Prostate gland (tissue), 2 donors: ENCODE data around the gene DLX4. TPM values are rescaled to one million over a fixed set of nuclear protein-coding genes. Genes with fewer than 3 reads are reported as not detected.

ENCODE experiments used
- DNase-seq: peaks from one replicate; pipeline ENCODE4 v3.0.0-alpha.2; 2019; ENCODE audit warnings: low spot score
- H3K27ac ChIP-seq, 2 donors: fragments of 200-600 bp; sonication (generic); 2 replicates each; pipeline ENCODE4 v1.5.1; 2017 to 2019
- H3K27me3 ChIP-seq: fragments of 200-600 bp; sonication (generic); replicated peaks from 2 replicates; pipeline ENCODE4 v1.5.1; 2019; ENCODE audit not compliant: insufficient read depth
- H3K36me3 ChIP-seq, 2 donors: fragments of 200-600 bp; sonication (generic); 1 replicate in 1 of 2; 2 replicates in 1 of 2; pipeline versions ENCODE4 v1.5.1 to v1.8.1; 2017 to 2019
- H3K4me1 ChIP-seq: fragments of 200-600 bp; sonication (generic); replicated peaks from 2 replicates; pipeline ENCODE4 v1.5.1; 2019
- H3K4me3 ChIP-seq, 2 donors: fragments of 200-600 bp; sonication (generic); 2 replicates each; pipeline ENCODE4 v1.5.1; 2017 to 2019
- H3K9me3 ChIP-seq: fragments of 200-600 bp; sonication (generic); 2 replicates; pipeline ENCODE4 v1.5.1; 2017
- POLR2A ChIP-seq: fragments of 450-650 bp; IDR thresholded peaks from one replicate; pipeline ENCODE4 v1.6.1; 2016; ENCODE audit warnings: antibody characterized with exemption, mild to moderate bottlenecking
- POLR2AphosphoS5 ChIP-seq: sonication (generic); formaldehyde crosslinking; IDR thresholded peaks from one replicate; pipeline ENCODE4 v1.6.1; 2017; ENCODE audit warnings: antibody characterized with exemption
- WGBS: methylation state at CpG from one replicate; pipeline ENCODE4 v1.1.5; 2018; 5-methylcytosine and 5-hydroxymethylcytosine counted together
- intact Hi-C: fragments of 100-400 bp; cut with DNase I; formaldehyde crosslinking; loops from one replicate; pipeline ENCODE4 v1.14.2; 2022
- total RNA-seq, 2 donors: library from RNA; depleted of rRNA; stranded (reverse); fragments of >200 nt; gene quantifications; one replicate each; pipeline ENCODE4 v1.1.0, GENCODE V29; 2016
- TF ChIP-seq, protein P1 (sequence below), 4 experiments: fragments of 200-600 bp in 2 of 4; fragments of 450-650 bp in 2 of 4; sonication (generic) in 2 of 4; IDR thresholded peaks; 1 replicate in 3 of 4; 2 replicates in 1 of 4; pipeline ENCODE4 v1.5.1; 2016 to 2019; ENCODE audit warnings: antibody characterized with exemption in 4 of 4, mild to moderate bottlenecking in 2 of 4, moderate library complexity in 2 of 4

The DLX4 gene
- total RNA-seq, 2 donors from 2014 or later: not detected

DNA sequence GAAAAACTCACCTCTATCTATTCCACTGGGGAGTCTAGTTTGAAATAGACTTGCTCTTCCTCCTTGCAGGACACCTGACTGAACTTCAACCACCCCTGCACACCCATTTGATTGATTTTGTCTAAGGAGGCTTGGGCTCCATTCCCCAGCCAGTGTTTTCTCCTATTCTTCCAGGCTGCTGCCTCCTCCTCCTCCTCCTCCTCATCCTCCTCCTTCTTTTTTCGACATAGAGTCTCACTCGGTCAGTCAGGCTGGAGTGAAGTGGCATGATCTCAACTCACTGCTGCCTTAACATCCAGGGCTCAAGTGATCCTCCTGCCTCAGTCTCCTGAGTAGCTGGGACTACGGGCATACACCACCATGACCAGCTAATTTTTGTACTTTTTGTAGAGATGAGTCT is 1.8 kb upstream of the DLX4 start:
- Histone ChIP-seq H3K27ac (no peak overlapping the region), H3K4me3 (no peak overlapping the region), H3K36me3 (no peaks in the 10 kb centered on the region), H3K27me3 (peaks cover 63% of the 10 kb centered on the region), H3K4me1 (peaks cover 7% of the 10 kb centered on the region), H3K9me3 (no peaks in the 10 kb centered on the region)
- 53% methylated on average over 3 of the region's 3 CpGs for WGBS
- TF ChIP-seq POLR2AphosphoS5 (no peak), POLR2A (no peak)
- TF ChIP-seq, protein P1, sequence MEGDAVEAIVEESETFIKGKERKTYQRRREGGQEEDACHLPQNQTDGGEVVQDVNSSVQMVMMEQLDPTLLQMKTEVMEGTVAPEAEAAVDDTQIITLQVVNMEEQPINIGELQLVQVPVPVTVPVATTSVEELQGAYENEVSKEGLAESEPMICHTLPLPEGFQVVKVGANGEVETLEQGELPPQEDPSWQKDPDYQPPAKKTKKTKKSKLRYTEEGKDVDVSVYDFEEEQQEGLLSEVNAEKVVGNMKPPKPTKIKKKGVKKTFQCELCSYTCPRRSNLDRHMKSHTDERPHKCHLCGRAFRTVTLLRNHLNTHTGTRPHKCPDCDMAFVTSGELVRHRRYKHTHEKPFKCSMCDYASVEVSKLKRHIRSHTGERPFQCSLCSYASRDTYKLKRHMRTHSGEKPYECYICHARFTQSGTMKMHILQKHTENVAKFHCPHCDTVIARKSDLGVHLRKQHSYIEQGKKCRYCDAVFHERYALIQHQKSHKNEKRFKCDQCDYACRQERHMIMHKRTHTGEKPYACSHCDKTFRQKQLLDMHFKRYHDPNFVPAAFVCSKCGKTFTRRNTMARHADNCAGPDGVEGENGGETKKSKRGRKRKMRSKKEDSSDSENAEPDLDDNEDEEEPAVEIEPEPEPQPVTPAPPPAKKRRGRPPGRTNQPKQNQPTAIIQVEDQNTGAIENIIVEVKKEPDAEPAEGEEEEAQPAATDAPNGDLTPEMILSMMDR (IDR thresholded peaks at IDR 0.05): no peak
- intact Hi-C loops: no loop called here
- DNase-seq: no peak

DNA sequence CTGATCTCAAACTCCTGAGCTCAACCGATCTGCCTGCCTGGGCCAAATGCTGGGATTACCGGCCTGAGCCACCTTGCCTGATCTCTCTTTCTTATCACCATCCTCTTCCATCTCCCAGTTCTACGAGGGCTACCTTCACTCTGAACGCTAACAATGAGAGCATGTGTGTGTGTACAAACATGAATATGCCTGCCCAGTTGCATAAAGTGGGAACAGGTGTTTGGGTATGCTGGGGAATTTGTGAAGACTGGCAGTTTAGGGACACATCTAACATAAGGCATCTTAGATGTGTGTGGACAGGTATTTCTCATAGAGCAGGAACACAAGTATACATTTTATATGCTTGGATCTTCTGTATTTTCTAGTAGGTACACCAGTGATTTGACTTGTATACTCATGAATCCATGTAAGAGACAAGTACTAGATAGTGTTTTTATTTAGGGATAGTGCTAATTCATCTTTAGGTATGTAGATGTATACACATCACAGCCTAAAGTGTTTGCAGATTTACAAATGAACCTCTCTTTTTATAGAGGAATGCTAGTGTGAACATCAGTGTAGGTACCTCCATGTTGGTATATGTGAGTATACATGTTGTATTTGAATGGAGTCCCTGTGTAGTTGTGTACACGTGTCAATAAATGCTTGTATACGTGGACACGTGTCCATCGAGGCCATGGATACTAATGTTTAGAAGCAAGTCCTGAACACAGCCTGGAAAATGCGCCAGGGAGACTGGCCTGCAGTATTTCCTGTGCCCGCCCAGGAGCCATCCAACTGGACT is 1.2 kb upstream of the DLX4 start:
- H3K9me3 ChIP-seq: no peaks in the 10 kb centered on the region
- no peak for DNase-seq
- H3K4me1 ChIP-seq: peaks cover 8% of the 10 kb centered on the region
- H3K4me3 ChIP-seq: peak overlapping the region in 1 of 2 donors; percentile 33
- intact Hi-C loops: no loop called here
- WGBS: 32% methylated on average over 10 of the region's 10 CpGs
- peaks cover 68% of the 10 kb centered on the region for H3K27me3 ChIP-seq
- TF ChIP-seq, protein P1 (IDR thresholded peaks at IDR 0.05): no peak
- TF ChIP-seq POLR2AphosphoS5: no peak
- TF ChIP-seq POLR2A: no peak
- H3K27ac ChIP-seq: no peak overlapping the region
- no peaks in the 10 kb centered on the region for H3K36me3 ChIP-seq

DNA sequence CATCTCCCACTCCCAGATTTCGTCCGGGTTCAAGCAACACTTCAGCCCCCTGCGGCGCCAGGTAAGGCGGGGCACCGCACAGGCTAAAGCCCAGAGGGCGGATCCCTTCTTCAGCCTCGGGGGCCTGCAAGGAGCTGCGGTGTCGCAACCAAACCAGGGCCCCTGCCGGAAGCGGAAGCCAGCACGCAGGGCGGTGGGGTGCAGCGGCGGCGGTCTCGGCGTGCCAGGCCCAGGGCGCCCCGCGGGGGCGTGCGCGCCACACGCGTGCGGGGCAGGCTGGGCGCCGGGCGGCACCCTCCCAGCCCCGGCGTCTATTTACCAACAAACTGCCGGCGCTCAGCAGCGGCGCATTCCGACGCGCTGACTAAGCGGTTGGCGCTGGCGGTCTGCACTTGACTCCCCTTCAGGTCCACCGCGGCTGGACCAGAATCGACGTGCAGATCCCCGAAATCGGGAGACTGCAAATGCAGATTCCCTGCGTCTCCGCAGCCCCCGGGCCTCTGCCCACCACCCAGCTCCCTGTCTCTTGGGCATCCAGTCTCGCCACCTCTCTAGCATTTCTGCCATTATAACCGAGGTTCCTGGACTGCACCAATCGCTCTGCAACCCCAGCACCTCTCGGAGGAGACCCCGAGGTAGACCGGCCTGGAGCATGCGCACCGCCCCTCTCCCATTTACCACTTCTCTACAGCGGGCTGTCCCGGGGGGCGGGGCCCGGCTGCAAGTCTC is 421 bp upstream of the DLX4 start:
- TF ChIP-seq, protein P1 (IDR thresholded peaks at IDR 0.05): no peak
- TF ChIP-seq POLR2A: no peak
- no peak for TF ChIP-seq POLR2AphosphoS5
- Histone ChIP-seq H3K4me1 (peaks cover 8% of the 10 kb centered on the region), H3K36me3 (no peaks in the 10 kb centered on the region), H3K9me3 (no peaks in the 10 kb centered on the region), H3K27ac (no peak overlapping the region), H3K4me3 (peak overlapping the region; percentile 18 to 33), H3K27me3 (peaks cover 69% of the 10 kb centered on the region)
- intact Hi-C loops: no loop called here
- DNase-seq: peak; percentile 22
- WGBS: under 1% methylated on average over 38 of the region's 64 CpGs

DNA sequence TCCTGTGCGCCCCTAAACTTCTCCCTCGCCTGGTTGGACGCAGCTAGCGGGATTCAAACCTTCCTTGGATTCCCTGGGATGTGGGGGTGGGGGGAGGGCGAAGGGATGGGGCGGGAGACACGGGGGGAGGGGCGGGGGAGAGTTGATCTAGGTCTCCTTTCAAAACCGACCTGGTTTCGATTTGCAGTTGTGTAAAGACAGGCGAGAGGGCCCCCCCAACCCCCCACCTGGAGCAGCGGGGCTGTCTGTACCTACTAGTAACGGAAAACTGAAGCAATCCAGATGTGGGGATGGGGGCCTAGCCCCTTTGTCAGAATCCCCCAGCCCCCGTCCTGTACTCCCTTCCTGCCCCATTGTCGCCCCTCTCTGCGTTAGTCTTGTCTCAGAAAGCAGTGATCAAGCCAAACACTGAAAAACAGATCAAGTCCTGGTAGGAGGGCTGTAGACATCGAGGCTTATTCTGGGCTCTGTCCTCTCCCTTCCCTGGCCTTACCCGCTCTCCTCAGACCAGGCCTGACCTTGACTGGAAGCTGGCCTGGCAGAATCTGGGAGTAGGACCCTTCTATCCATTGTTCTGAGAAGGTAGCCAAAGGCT is 902 bp downstream of the DLX4 start:
- intact Hi-C loops: no loop called here
- Histone ChIP-seq H3K27ac (no peak overlapping the region), H3K9me3 (no peaks in the 10 kb centered on the region), H3K4me3 (peak overlapping the region in 1 of 2 donors; percentile 33), H3K27me3 (peaks cover 55% of the 10 kb centered on the region), H3K4me1 (peaks cover 8% of the 10 kb centered on the region), H3K36me3 (no peaks in the 10 kb centered on the region)
- 31% methylated on average over 18 of the region's 18 CpGs for WGBS
- DNase-seq: no peak
- TF ChIP-seq POLR2A (no peak), POLR2AphosphoS5 (no peak)
- TF ChIP-seq, protein P1 (IDR thresholded peaks at IDR 0.05): no peak
